ENCODE measurements around the gene LLPH.

LLPH gene

DNA sequence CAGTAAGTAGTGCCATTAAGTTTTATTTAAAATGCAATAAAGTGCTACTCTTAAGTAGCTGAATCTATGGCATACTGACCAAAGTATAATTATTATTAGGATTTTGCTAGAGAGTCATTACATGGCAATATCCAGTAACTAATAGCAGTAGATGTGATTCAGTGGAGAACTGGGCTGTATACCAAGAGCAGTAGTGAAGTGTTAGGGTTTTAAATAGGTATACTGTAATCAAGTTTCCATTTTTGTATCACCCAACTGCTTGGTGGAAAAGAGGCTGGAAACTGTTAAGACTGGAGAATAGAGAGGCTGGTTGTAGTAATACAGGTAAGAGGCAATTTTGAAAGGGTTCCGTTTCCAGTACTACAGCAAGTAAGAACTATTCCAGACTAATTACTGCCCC is 13.3 kb upstream of the LLPH start:
- no peak for DNase-seq (ENCODE audit: low read depth in 2 of 3, low spot score in 1 of 3)

DNA sequence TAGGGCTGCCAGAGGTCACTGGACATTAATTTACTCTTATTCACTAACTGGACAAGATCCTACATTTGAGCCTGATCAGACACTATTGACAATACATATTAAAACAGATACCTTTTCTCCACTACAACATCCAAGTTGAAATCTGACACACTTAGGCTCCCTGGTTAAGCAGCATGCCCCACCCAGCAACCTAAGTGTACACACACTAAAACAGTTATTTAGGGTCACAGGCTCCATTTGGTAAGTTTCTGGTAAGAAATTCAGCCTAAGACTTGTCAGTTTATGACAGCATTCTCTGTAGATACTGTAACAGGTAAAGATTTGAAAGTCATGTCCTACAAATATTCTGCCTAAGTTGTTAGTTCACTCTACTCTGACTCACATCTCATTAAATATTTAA is 12.3 kb upstream of the LLPH start:
- DNase-seq (ENCODE audit: low read depth in 2 of 3, low spot score in 1 of 3), result no peak

DNA sequence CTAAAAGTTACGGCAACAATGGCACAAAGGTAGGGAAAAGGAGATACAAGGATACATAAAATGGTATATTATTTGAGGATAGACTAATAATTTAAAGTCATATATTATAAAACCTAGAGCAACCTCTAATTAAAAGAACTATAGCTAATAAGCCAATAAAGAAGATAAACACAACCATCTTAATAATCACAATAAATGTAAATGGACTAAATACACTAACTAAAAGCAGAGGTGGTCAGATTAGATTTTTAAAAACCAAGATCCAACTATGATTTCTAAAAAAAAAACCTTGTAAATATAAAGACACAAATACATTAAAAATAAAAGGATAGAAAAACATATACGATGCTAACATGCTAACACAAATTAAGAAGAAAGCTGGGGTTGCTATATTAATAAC is 10.7 kb upstream of the LLPH start:
- no peak for DNase-seq (ENCODE audit: low read depth in 2 of 3, low spot score in 1 of 3)

DNA sequence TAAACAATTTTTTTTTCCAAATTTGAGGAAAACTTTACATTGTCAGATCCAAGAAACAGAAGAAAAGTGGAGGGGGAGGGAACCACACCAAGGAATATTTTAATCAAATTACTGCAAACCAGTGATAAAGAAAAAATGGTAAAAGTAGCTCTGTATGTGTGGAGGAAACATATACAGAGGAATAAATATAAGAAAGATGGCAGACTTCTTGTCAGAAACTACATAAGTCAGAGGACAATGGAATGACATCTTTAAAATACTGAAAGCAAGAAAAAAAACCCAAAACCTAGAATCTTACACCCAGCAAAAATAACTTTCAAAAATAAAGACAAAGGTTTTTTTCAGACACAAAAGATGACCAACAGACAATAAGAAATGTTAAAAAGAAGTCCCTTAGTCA is 10.2 kb upstream of the LLPH start:
- no peak for DNase-seq (ENCODE audit: low read depth in 2 of 3, low spot score in 1 of 3)

DNA sequence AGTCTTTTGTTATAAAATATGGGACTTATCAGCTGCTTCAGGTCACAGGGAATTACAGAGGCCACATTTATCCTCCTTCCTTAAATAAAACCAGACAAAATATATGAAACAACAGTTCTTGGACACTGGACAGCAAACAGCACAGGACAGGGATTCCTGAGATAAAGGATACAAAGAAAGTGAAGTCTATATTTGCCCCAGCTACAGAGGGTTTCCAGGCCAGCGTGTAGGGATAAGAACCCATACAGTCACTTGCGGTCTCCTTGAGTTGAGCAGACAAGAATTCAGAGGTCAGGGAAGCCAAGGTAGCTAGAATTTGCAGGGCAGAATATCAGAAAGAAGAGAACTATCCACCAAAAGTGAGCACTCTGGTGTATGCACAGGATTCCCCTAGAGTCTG is 8.8 kb upstream of the LLPH start:
- DNase-seq (ENCODE audit: low read depth in 2 of 3, low spot score in 1 of 3), result no peak

DNA sequence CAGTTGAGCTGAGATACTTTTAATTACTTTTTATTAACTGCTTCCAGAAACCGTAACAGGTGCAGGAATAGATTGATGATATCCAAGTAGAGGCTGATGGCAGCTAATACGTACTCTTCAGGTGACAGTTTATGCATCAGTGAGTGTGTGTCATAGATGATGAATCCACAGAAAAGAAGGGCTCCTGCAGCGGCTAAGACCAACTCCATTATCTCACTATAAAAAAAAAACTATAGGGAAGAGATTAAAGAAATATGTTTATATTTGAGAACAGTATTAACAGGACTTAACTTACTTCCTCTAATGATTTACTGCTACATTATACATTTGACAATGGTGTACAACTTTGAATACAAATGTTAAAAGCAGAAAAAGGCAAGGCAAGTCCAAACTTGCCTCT is 7.4 kb upstream of the LLPH start:
- no peak for DNase-seq (ENCODE audit: low read depth in 2 of 3, low spot score in 1 of 3)

DNA sequence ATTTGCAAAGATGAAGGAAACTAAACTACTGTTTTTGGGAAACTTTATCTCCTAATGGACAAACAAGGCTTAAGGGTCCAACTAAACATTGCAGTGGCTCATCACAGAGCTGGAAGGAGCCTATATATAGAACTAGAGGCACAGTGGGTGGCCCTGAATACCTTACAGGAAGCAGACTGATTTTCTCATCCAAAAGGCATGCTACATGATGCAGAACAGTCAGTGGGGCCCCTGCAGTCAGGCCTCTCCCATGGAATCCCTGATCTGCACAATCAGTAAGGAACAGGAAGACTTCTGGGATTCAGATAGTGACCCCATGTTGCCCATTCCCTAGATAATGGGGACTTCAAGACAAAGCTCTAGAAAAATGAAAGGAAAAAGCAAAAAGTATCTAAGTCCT is 1.9 kb upstream of the LLPH start:
- DNase-seq (ENCODE audit: low read depth in 2 of 3, low spot score in 1 of 3), result no peak

DNA sequence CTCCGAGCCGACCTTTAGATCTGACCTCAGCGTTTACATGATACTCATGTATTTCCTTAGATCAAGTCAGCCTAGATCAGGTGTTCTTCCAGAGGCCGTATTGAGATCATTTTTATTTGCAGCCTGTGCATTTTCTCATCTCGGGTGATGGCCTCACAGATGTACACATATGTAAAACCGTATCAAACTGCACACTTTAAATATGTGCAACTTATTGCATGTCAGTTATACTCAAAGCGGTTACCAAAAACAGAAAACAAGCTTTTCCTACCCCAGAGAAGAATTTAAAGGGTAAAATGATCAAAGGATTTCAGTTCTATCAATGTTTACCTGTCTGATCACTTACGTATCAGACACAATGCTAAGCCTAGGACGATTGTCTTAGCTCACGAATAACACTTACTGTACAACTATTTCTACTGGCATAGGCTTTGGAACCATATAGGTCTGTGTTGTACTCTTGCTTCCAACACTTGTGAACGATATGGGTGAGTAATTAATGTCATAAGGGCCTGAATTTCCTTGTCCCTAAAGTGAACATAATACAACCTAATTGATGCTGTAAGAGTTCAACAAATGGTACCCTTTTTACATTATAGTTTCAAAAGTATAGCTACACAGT is 628 bp upstream of the LLPH start:
- no peak for DNase-seq (ENCODE audit: low read depth in 2 of 3, low spot score in 1 of 3)

DNA sequence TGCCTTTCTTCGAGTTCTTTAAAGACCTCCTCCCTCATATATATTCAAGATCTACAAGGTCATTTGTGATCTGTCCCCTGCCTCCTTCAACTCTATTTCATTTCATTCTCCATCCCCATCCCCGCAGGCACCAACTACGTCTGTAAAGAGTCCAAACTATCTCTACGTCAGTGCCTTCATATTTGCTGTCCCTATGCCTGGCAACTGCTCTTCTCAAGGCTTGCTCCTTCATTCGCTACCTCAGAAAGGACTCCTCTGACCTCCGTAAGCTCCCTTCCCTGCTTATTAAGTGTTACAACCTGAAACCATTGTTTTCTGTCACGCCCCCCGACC is 650 bp downstream of the LLPH start:
- DNase-seq (ENCODE audit: low read depth in 2 of 3, low spot score in 1 of 3), result no peak

DNA sequence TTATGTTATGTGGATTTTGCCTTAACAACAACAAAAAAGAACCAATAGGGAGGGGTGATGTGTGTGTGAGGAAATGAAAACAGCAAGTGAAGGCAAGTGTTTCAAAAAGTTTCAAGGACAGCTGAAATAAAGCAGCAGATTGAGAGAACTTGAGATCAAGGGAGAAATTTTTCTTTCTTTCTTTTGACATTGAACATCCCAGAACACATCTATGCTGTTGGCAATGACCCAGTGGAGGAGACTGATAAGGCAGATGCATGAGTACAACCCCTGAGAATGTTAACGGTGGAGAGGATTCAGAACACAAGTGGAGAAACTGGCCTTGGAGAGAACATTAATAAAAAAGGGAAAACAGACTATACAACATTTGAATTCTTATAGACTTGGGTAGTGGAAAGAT is 2.9 kb downstream of the LLPH start:
- no peak for DNase-seq (ENCODE audit: low read depth in 2 of 3, low spot score in 1 of 3)

DNA sequence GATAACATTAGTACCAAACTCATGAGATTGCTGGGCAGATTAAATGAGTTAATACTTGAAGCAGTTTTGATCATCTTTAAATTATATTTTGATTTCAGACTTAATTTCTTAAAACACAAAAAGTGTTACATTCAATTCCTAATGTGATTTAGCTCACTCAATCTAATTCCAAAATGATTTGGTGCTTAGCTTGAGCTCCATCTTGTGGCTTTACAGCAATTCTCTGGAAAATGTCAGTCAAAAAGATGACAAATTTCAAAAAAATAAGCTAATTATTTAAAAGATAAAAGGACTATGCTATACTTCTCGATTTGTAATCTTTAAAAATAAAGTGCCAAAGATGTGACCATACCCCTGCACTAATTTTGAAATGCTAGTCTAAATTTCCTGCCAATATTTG is 10.1 kb downstream of the LLPH start:
- no peak for DNase-seq (ENCODE audit: low read depth in 2 of 3, low spot score in 1 of 3)

DNA sequence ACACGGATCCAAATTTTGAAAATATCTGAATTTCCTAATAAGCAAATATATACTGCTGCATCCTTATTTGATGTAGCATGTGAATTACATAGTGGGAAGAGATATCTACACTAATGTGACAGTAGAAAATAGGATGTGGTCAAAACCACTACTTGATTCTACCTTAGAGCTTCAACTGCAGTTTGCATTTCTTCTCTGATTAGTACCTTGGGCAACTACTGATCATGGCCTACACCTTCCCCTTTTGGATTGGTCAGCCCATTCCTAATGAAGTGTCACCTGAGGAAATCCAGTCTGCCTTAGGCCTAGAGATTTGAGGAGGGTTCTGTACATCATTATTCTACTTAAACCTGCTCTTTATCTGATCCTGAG is 10.7 kb downstream of the LLPH start:
- DNase-seq (ENCODE audit: low read depth in 2 of 3, low spot score in 1 of 3), result no peak

DNA sequence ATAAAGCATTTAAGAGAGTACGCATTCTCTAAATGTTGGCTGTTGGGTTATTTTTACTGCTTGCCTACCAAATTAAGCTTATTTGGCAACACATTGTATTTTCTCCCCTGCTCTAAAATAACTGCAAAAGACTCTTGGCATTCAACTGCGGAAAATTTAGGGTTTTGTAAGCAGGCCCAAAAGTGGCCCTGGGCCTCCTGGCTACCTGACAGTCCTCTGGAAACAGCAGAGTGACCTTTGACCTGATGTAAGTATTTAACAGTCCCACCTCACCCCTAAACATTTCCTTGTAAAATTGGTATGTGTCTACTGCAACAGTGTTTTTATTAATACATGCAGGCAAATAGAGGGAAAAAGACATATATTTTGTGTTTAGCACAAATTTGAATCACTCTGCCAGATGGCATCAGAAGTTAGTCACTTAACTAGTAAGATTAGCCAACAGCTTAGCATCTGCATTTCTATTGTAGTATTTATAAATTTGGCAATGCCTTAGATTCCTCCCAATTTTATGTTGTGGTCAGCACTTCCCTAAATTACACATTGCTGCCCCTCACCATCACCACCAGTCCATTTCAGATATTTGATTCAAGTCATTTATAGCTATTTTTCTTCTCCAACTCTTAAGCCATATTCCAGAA is 11.2 kb downstream of the LLPH start:
- DNase-seq (ENCODE audit: low read depth in 2 of 3, low spot score in 1 of 3), result no peak

DNA sequence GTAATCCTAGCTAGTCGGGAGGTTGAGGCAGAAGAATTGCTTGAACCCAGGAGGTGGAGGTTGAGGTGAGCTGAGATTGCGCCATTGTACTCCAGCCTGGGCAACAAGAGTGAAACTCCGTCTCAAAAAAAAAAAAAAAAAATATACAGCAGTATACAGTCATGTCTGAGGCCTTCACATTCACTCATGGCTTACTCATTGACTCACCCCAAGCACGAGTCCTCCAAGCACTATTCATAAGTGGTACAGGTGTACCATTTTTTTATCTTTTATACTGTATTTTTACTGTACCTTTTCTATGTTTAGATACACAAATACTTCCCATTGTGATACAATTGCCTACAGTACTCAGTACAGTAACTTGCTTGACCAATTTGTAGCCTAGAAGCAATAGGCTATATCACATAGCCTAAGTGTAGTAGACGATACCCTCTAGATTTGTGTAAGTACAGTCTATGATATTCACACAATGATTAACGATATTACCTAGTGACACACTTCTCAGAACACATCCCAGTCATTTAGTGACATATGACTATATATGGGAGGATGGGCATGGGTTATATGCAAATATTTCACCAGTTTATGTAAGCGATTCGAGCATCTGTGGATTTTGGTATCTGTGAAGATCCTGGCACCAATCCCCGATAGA is 12.2 kb downstream of the LLPH start:
- DNase-seq (ENCODE audit: low read depth in 2 of 3, low spot score in 1 of 3), result no peak

DNA sequence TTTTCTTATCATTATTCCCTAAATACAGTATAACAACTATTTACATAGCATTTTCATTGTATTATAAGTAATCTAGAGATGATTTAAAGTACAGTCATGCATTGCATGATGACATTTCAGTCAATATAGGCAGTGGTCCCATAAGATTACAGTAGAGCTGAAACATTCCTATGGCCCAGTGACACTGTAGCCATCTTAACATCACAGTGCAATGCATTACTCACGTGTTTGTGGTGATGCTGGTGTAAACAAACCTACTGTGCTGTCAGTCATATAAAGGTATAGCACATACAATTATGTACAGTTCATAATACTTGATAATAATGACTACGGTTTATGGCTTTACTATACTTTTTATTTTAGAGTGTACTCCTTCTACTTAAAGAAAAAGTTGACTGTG is 13.3 kb downstream of the LLPH start:
- no peak for DNase-seq (ENCODE audit: low read depth in 2 of 3, low spot score in 1 of 3)

DNA sequence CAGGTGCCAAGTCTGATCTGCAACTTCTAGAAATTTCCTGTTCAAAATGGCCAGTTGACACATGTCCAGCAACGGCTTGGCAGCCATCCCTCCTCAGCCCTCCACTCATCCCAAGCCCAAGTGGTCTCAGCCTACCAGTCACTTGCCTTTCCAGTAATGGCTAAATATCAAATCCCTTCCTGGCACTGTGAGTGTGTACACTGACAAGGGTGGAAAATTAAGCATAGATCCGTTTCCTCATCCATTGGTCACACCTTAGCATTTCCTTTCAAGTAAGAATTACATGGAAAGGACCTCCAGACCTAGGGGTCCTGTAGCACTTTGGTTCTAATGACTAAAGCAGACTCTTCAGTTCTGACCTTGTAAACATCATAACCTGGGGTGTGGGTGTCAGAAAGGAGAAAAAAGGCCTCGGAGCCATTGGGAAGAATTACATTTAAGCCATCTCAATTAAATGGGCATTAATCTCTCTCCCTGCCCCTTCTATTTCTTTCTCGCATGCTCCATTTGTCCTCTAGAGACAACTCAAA is 15.4 kb downstream of the LLPH start:
- DNase-seq (ENCODE audit: low read depth in 2 of 3, low spot score in 1 of 3), result no peak

DNA sequence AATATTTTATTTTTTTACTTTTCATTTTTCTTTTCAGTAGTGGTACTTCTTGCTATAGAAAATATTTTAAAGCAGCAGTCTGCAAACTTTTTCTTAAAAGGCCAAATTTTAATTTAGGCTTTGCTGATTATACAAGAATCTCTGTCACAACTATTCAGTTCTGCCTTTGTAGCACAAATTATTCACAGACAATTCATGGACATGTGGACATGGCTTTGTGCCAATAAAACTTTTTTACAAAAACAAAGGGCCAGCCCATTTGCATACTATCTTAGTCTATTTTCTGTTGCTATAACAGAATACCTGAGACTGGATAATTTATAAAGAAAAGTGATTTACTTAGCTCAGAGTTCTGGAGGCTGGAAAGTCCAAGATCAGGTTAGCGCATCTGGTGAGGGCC is 17.1 kb downstream of the LLPH start:
- DNase-seq (ENCODE audit: low read depth in 2 of 3, low spot score in 1 of 3), result no peak

DNA sequence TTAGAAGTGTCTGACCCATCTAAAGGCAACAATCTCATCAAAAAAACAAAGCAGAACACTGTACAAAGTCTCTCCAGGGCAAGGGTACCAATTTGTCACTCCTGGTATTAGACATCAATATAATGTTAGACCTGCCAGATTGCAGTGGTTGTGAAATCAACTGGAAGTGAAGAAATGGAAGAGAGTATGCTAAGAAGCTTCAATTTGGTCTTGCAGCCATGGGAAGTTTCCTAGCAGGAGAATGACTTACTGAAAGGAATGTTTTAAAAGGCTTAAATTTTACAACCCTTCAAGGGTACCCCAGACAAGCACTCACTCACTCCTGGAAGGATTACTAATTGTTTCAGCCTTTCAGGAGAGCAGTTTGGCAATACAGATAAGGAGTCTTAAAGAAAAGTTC is 18.9 kb downstream of the LLPH start:
- DNase-seq (ENCODE audit: low read depth in 2 of 3, low spot score in 1 of 3), result no peak

DNA sequence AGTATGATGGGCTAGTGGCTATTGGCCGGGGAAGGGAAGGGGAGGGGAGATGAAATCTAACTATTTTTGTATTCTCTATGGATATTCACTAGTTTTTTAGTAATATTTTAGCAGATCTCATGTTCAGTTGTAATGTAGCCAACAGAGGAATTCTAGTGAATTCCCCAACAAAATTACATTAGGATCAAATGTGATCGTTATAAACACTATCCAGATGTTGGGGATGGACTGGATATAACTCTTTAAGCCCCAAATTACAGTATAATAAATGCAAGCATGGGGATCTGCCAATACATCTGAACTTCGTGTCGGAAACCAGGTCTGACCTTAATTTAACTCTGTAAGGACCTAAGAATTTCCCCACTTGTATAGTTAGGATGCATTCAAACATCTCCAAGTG is 21.5 kb downstream of the LLPH start:
- DNase-seq (ENCODE audit: low read depth in 2 of 3, low spot score in 1 of 3), result no peak

DNA sequence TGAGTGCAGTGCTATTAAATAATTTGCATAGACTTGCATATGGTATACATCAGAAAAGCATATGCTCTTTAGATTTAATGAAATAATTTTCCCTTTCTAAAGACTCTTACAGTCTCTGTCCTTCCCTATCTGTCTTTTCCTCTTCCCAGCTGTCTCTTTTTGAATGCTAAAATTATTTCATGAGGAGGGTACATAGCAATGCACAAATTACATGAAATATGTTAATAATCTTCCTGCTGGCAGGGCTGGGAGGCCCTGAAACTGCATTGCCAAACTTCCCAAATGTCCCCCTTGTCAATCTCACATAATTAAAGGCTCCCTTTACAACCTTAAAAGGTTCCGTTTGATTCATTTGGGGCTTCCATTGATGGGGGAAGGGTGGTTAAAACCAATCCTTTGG is 22.2 kb downstream of the LLPH start:
- no peak for DNase-seq (ENCODE audit: low read depth in 2 of 3, low spot score in 1 of 3)

DNA sequence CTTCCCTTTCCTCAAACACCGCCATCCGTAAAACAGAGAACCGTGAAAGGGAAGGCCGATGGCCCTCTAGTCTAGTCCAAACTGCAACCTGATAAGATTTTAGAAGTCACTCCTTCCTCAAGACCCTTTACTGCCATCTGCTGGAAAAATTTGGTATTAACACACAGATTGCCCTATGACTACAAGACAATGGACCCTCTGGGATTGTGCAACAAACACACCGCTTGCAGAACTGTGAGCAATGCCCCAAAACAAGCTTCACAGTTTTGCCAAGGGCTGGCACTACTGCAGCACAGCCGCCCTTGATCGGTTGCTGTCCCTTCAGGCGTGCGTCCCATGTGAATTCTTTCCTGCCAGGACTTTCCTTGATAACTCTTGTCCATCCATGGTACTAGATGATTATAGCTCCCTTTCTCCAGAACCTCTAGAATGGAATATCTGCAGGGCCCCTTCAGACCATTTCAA is 23.1 kb downstream of the LLPH start:
- peak in 2 of 3 donors; percentile 6 to 95 for DNase-seq (ENCODE audit: low read depth in 2 of 3, low spot score in 1 of 3)

DNA sequence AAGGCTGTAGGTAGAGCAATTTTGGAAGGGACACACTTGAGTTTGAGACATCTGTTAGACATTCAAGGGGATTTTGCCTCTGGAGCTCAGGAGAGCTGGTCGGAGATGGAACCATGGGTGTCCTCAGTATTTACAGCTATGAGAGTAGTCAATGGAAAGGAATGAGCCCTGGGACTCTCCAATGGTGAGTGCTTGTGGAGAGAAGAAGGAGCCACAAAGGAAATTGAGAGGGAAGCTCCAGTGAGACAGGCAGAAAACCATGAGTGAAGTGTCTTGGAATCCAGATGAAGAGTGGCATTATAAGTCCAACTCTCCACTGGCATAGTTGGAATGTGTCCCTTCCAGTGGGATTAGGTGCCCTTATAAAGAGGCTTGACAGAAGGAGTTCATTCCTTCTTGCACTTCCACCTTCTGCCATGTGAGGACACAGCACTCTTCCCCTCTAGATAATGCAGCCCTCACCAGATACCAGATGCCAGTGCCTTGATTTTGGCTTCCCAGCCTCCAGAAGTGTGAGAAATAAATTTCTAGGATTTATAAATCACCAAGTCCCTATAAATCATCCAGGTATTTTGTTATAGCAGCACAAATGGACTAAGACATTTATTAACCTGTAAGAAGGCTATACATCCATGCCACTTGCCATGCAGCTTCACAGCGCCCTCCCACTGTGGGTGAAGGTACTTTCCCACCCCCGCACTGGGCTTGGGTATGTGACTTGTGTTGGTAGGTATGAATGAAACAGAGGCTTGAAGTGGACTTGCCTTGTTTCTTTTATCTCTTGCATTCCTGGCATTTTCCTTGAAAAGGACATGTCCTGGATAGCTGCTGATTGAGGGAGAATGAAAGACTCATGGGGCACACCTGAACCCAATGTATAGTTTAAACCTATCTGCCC is 27.3 kb downstream of the LLPH start:
- no peak for DNase-seq (ENCODE audit: low read depth in 2 of 3, low spot score in 1 of 3)
